CD4-positive, alpha-beta T cell treated with Interleukin-15 for 4 hours (primary cell): Measurements from ENCODE around the gene RGSL1.

Experiments used
- DNase-seq: peaks from one replicate; pipeline ENCODE4 v3.0.0-alpha.2; 2020; ENCODE audit warnings: low spot score

Gene RGSL1

DNA sequence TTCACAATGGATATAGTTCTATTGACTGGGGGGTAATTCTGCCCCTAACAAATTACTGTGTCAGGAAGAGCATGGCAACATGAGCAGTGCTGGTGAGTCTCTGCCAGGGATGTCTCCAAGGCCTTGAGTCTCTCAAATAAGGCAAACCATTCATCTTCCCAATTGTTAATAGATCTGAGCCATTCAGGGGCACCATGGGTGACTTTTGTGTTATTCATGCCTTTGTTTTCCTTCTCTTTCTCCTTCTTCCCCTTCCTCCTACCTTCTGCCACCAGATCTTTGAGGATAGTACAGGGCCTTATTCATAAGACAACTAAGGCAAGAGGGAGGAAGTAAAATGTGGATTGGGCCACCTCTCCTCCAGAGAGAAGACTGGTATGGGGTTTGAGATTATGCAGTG is at the start of gene RGSL1:
RGSL1 (plus strand) TSS at position 60 of the 400 bp plus-strand sequence; CDS start at position 80, 20 bp downstream.
- no peak for DNase-seq

DNA sequence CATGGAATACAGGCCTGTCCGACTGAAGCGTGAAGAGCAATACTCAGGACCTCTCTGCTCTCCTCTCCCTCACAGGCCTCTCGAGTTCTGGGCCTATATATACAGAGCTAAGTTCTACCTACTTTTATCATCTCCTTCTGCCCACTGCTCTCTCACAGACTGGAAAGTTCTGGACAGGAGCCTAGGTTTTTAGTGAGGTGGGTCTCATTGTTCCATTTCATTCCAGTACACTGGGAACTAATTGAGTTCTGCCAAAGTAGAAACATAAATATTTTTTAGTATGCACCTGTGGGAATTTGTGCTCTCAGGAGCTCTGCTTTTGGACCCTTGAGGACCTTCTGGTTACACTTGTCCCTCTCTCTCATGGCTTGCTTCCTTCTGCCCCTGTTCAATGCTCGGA is 49.4 kb upstream of the RGSL1 start, which contains the start of gene TEDDM1:
TEDDM1 (minus strand) TSS at position 101 of the 400 bp plus-strand sequence. CDS start 182 bp downstream, outside the sequence.
- no peak for DNase-seq

DNA sequence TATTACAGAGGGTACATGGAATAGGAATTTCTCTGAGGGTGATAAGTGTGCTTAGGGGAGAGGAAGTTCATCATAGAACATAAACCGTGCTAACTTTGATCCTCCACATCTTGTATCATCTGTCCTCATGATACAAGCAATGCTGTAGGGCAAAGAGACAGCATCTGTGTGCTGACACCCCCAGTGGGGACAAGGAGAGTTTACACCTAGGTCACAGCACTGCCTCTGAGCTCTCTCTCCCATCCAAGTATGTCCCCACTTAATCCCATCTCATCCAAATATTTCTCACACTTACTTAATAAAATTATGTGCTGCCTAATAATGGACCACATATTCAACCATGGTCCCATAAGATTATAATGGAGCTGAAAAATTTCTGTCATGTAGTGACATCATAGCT is 45.2 kb upstream of the RGSL1 start:
- no peak for DNase-seq

DNA sequence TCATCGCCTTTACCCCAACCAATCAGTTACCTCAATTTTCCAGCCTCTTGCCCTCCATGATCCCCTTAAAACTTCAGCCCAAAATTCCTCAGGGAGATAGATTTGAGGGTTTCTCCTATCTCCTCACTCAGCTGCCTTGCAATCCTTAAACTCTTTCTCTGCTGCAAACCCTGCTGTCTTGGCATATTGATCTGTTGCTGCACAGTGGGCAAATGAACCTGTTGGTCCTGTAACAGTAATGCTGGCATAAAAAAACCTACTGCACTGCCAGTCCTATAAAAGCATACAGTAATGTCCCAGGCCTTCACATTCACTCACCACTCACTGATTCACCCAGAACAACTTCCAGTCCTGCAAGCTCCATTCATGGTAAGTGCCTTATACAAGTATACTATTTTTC is 44.4 kb upstream of the RGSL1 start:
- no peak for DNase-seq

DNA sequence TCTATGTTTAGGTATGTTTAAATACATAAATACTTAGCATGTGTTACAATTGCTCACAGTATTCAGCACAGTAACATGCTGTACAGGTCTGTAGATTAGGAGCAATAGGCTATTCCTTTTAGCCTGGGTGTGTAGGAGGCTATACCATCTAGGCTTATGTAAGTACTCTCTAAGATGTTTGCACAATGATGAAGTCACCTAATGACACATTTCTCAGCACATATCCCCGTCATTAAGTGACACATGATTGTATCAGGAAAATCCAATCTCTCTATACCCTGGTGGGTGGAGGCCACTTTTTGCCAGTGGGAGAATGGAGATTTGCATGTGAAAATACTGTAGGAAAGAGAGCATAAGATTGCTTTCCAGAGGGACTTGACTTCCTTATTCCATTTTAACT is 43.9 kb upstream of the RGSL1 start:
- no peak for DNase-seq

DNA sequence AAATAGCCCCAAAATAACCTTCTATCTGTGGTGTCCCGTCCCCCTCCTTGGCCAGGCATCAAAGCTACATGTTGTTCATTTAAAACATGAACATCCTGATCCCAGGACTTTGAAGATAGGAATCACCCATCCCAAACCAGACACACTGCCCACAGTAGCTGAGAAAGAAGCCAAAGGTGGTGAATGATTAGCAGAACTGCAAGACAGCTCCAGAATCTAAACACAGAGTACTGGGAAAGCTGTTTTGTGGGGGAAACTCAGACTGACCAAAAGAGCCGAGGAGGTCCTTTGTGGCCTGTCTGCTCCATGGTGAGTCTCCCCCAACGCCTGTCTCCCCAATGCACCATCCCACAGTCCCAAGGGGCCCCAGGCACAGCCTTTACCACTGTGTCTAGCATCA is 42.2 kb upstream of the RGSL1 start:
- no peak for DNase-seq

DNA sequence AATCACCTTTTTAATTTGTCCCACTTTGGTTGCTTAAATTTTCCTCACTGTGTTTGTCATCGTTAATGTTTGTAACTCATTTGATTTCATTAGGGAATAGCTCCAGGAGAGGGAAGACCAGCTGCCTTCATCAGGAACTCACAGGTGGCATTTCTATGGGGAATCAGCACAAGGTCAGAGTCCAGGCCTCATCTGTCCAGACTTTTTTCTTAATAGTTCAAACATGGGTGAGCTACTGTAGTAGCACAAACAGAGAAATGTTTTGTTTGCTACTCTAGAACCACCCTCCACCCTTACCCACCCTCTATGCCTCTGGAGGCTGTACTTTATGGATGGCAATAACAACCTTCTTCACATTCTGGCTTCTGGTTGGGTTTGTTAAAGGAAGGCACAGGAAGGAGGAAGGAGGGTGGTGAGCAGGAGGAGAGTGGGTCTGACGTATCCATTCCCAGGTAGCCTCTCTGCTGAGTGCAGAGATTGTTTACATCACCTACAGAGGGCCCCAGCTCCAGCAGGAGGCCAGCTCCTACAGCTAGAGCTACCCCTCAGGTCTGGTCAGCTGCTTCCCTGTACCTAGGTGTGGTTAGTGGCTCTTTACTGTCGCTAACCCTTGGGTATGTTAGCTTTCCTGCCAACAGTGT is 41.4 kb upstream of the RGSL1 start:
- no peak for DNase-seq

DNA sequence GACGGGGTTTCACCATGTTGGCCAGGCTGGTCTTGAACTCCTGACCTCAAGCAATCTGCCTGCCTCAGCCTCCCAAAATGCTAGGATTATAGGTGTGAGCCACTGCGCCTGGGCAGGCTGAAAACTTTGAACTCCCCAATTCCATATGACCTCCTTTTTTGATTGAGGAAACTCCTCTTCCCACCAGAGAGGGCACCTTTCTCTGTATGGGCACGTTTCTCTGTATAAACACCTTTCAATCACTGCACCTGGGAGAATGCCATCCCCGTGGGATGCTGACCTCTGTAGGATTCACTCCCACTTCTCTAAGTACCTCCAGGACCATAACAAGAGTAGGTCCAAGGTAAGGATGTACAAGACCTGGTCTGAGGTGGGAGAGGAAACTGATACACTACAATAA is 39.8 kb upstream of the RGSL1 start:
- no peak for DNase-seq

DNA sequence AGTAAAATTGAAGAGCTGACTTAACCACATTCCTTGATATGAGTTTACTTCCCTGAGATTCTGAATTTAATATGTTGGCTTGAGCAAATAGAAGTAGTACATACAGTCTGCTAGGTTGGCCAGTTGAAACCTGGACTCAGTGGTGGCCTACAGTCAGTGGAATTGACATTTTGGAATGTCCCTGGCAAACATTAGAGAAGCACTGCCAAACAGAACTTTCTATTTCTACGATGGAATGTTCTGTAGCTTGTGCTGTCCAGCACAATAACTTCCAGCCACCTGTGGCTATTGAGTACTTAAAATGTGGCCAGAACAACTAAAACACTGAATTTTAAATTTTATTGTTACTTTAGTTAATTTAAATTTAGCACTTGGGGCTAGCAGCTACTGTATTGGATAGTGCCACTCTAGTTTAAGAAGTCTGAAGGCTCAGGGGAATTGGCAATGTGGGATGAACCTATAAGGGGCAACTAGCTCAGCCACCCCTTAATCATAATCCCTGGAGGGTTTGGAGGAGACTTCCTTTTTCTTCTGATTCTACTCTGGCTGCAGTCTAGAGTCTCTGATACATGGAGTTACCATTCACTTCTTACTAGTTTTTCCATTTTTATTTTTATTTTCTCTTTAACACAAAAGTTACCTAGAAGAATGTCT is 39.2 kb upstream of the RGSL1 start:
- DNase-seq, result no peak

DNA sequence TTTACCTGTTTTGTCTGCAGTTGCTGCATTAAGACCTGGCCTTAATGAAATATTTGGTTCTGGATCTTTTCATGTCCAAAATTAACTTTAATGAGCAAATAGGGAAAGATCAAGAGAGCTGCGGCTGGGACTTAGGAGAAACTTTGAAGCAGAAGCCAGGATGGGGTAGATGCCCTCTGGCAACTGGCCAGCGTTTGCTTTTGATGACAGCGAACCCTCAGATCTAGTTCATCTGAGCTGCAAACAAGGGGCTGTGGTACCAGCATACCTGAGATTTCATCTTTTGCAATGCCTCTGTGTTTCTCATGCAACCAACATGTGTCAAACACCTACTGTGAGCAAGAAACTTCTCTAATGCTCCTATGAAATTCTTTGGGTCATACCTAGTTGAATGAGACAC is 36.5 kb upstream of the RGSL1 start:
- no peak for DNase-seq

DNA sequence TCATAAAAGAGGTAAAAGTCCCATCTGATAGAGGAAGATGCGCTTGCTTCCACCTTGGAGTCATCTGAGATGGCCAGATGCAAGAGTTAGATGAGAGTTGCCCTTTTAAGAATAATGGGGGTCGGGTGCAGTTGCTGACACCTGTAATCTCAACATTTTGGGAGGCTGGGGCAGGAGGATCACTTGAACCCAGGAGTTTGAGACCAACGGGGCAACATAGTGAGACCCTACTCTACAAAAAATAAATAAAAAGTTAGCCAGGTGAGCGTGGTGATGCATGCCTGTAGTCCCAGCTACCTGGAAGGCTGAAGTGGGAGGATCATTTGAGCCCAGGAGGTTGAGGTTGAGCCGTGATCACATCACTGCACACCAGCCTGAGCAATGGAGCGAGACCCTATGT is 36.0 kb upstream of the RGSL1 start:
- no peak for DNase-seq

DNA sequence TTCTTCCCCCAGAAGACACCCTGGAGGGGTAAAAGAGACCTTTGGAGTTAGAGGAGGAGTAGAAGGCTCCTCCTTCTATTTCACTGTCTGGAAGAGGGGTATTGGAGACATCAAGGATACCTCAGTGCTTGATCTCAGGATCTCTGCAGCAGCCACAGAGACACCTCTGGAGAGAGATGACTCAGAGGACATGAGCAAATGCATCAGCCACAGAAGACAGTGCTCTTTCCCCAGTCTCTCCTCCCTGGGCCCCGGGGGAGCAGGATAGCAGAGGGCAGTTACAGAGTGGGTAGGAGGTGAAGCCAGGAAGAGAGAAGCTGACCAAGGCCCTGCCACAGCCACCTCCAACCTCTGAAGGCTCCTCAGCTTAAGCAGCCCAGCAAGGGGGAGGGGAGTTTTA is 34.2 kb upstream of the RGSL1 start:
- no peak for DNase-seq

DNA sequence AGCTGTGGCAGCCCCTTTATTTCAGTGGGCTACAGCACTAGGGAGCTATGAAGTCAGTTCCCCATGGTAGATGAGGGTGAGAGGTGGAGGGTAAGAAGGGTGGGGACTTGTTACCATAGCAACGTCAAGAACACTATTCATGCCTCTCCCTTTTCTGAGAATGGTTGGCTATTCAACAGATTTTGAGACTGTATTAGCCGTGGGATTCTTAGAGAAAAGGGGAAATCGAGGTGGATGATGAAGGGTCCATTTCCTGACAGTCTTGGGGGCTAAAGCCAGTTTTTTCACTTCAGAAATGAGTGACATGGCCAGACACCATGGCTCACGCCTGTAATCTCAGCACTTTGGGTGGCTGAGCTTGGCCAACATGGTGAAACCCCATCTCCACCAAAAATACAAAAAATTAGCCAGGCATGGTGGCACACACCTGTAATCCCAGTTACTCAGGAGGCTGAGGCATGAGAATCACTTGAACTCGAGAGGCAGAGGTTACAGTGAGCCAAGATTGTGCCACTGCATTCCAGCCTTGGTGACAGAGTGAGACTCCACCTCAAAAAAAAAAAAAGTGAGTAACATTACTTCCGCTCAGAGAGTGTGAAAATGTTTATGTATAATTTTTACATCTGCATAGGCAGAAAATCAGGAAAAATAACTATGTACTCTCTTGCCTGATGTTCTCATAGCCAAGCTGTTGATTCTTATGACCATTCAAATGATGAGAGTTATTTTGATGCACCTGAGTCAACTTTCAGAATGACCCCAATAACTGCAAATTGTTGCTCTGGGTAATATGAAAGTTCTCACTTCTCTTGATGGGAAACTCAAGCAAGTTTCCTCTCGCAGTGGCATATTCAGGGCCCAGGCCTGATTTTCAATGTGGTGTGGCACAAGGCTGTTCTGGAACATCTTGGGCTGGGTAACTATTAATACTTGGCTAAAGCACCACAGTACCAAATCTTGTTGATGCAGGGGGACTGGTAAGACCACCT is 23.2 kb upstream of the RGSL1 start:
- peak; percentile 7 for DNase-seq

DNA sequence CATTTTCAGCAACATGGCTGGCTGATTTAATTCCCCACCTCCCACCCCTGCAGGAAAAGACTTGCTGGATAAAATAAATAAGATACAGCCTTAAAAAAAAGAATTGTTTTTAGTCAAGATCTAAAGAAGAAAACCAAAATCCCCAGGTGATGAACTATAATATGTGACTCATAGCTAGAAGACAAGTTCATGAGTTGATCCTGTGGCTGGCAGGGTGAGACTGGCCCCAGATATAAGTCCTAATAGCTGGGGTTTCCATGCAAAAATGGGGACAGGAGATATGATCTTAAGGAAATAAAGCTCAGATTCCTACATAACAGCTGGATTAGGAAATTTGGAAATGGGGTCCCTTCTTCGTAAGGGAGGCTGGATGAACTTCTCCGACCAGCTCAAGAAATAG is 21.9 kb upstream of the RGSL1 start:
- DNase-seq, result no peak

DNA sequence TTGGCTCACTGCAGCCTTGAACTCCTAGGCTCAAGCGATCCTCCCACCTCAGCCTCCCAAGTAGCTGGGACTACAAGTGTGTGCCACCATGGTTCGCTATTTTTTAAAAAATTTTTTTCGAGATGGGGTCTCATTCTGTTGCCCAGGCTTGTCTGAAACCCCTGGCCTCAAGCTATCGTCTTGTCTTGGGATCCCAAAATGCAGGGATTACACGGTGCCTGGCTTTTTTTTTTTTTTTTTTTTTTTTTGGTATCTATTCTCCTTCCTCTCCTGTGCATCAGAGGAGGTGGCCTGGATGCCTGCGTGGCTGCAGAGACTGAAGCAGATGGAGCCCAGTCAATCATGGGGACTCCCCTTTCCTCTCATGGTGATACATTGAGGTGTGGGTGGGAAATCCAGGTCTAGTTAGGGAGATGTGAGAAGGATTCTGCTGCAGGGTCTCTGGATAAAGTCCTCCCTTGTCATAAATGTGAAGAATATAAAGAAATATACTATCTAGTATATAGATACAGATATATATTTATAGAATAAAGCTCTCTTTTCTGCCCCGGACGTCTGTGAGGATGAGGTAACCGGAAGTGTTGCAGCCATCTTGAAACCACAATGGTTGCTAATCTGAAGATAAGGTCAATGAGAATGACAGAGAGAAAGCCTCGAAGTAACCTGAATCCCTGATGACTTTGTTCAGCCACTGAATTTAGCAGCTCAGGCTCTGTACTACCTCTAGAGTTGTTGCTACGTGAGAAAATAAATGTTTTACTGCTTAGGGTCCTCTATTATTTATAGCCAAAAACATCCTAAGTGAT is 19.5 kb upstream of the RGSL1 start:
- peak; percentile 55 for DNase-seq

DNA sequence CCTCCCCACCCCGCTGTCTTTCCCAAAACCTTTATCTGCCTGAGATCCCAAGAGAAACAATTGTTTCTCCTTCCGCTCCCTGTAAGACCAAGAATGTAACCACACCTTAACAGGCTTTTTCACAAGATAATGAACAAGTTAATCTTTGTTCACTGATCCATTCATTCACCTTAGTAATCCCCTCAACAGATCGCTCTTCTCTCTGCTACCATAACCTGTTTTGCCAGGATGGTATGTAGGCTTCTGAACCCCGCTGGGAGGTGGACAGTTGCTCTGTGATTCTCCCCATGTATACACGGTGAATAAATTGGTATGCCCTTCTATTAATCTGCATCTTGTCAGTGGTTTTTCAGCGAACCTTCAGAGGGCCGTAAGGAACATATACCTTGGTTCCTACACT is 18.7 kb upstream of the RGSL1 start:
- DNase-seq, result no peak

DNA sequence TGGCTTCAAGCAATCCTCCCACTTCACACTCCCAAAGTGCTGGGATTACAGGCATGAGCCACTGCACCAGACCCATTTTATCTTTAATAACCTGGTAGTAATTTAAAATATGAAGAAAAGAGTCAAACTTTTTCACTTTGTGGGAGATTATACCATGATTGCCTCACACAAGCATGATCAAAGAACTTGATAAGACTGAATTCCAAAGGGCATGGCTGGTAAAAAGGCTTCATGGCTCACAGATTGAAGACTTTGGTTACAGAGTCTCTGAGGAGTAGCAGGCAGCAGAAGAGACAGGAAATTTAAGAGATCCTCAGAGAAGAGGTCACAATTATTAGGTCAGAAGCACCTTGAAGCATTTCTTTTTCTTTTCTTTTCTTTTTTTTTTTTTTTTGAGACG is 16.4 kb upstream of the RGSL1 start:
- DNase-seq, result no peak

DNA sequence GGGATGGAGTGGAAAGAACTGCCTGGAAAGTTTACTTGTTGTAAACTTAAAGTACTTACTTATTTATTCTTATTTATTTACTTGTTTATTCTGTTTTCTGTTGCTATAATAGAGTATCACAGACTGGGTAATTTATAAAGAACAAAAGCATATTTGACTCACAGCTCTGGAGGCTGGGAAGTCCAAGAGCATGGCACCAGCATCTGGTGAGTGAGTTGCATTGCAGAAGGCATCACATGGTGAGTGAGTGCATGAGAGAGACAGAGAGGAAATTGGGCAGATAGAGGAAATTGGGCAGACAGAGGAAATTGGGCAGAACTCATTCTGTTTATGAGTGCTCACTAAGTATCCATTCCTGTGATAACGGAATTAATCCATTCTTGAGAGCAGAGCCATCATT is 11.6 kb upstream of the RGSL1 start:
- no peak for DNase-seq

DNA sequence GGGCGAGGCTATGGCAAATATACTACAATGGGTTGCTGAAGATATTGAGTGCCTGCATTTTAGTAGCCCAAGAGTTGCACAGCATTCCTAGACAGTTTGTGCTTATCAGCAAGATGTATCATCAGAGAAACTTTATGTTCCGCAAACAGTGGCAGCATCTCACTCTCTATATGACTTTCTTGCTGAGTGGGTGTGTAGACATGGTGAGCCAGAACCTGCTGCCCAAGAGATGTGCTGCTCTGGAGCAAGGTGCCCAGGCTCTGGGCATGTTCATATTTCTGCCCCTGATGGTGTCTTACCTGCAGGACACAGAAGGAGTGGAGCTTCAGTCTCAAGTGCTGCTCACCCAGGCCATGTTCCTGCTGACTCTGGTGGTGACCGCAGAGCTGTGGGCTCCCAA is 8.2 kb upstream of the RGSL1 start:
- DNase-seq, result no peak

DNA sequence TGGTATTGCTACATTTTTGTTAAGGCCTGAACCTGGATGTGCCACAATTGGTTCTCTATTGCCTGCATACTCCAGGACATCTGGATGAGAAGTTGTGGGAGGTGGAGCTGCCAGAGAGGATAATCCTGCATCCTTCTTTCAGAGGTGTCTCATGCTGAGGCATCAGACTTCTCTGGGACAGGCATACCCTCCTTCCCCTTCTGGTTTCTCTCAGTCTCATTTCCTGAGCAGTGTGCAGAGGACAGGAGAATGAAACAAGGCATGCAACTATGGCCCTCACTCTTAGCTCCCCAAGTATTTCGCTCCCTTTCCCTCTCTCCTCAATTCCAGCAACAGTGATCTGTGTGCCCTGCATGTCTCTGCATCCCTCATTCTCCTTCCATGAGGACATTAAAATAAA is 7.6 kb upstream of the RGSL1 start:
- no peak for DNase-seq

DNA sequence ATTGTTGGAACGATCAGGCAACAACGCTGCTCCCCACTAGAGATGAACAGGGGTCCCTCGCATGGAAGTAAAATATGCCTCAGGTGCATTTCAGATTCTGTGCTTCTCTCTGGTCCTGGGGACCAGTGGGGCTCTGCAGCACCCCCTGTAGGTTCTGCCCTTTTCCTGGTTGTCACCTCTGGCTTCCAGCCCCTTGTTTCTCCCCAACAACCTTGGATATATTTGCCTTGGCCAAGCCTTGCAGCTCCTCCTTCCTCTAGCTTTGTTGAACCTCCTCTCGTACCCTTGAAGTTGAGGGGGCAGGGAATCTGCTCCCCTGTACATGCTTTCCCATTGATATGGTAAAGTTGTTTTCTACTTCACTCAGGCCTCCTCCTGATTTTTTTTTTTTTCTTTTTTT is 5.4 kb upstream of the RGSL1 start:
- DNase-seq, result no peak
